ENCODE measurements around the gene SLC25A34.
"Not testable (repeated sequence)": the region's sequence is repeated elsewhere in the genome, so short reads cannot be mapped to it uniquely, and the experiment has no call there.

Gene SLC25A34

GRCh38 chr1:15736038-15736891 is at the start of gene SLC25A34:
Gene SLC25A34, plus strand, starts transcription at chr1:15736258. Its CDS starts 228 bp downstream, at chr1:15736486.
- no peak for DNase-seq (ENCODE audit: low read depth)

DNA sequence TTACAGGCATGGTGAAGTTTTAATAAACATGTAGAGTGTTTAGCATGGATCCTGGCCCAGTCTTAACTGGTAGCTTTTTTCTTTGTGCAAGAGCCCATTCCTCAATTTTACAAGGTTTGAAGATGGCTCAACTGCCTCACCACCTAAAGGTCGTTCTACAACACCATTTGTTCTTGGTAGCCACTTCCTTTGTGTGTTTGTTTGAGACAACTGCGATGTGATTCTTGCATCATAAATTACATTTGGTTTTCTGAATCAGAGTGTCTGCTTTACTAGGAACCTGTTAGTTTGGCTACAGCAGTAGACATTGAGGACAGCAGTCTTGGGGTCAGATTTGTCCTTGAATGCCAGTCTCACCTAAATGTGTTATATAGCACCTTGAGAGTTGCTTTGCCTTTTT is 48.6 kb upstream of the SLC25A34 start:
- no peak for DNase-seq (ENCODE audit: low read depth)

DNA sequence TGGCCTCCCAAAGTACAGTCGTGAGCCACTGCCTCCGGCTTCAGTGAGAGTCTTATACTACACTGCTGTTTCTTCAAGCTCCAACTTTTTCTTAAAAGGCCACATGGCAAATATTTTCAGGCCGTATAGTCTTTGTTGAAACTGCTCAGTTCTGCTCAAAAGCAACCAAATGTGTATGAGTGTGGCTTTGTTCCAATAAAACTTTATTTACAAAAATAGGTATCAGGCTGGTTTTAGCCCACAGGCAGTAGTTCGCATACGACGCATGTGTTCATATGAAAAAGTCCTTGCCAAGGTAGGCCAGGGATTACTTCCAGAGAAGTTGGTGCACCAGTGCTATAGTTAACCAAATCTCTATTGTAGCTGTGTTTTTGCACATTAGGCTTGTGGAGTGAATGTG is 45.7 kb upstream of the SLC25A34 start:
- DNase-seq (ENCODE audit: low read depth), result no peak

DNA sequence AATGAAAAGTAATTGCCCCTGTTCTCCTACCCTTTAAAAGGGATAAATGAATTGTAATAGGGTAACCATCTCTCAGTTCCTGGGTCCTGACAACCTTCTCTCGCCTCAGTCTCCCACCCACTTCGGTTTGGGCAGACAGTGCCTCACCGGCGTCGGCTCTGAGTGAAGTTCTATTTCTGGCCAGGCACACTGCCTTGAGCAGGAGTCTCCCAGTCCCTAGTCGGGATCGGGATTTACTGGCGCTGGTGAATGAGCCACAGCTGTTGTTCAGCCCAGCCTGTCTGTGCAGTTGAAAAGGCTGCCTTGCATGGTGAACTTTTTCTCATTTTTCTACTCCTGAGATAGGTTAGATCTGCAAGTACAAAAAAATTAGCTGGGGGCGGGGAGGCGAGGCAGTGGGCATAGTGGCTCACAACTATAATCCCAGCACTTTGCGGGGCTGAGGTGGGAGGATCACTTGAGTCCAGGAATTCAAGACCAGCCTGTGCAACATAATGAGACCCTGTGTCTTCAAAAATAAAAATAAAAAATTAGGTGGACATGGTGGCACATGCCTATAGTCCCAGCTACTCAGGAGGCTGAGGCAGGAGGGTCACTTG is 44.5 kb upstream of the SLC25A34 start:
- no peak for DNase-seq (ENCODE audit: low read depth)

DNA sequence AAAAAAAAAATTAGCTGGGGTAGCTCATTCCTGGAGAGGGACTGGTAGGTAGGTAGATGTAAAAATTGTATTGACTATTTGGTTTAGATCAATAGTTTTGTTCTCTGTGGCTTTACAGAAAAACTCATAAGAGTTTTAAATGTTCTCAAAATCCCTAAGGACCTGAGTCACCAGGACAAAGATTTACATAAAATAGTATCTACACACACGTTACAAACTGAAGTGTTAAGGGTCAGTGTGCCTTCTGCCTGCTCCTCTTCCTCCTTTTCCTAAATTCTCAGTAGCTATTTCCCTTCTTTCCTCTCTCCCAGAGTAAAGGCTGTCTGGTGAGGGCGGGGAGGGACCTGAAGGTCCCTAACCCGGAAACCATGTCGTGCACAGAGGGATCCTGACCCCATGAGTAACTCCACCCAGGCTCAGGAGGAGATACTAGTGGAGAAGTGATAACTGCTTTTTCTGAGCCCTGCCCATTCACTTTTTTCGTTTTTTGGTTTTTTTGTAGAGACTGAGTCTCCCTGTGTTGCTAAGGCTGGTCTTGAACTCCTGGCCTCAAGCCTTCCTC is 43.9 kb upstream of the SLC25A34 start:
- no peak for DNase-seq (ENCODE audit: low read depth)

- DNase-seq (ENCODE audit: low read depth), result no peak
Measured at GRCh38 chr1:15693371-15693770, 42.7 kb upstream of the SLC25A34 start.

DNA sequence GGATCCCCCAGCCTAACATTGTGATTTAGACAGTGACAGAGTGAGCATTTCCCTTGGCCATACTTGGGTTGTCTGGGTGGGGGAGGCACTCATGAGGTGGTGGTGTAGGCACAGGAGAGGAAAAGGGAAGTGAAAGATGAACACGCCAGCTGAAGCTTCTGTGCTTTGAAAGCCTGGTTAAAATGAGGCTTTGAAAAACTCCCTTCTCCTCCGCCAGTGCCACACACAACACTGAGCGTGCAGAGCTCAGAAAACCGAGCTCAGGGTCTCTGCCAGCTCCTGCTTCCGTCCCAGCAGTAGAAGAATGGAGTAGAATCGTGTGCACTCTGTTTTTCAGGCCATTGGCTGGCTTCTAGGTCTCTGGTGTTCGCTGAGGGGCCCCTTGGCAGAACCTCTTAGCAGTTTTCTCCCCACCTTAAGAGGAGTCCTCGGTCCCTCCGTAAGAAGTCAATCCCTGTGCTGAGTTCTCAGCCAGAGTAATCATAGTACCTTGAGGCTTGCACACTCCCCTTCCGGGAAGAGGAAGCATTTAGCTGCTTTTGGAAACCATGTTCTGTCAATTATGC is 39.0 kb upstream of the SLC25A34 start:
- peak; percentile 17 for DNase-seq (ENCODE audit: low read depth)

DNA sequence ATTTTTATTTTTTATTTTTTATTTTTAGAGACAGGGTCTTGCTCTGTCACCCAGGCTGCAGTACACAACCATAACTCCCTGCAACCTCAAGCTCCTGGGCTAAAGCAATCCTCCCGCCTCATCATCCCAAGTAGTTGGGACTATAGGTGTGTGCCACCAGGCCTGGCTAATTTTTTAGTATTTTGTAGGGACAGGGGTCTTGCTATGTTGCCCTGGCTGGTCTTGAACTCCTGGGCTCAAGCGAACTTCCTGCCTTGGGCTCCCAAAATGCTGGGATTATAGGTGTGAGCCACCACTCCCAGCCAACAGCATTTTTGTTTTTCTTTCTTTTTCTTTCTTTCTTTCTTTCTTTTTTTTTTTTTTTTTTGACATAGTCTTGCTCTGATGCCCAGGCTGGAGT is 37.9 kb upstream of the SLC25A34 start:
- DNase-seq (ENCODE audit: low read depth), result no peak

DNA sequence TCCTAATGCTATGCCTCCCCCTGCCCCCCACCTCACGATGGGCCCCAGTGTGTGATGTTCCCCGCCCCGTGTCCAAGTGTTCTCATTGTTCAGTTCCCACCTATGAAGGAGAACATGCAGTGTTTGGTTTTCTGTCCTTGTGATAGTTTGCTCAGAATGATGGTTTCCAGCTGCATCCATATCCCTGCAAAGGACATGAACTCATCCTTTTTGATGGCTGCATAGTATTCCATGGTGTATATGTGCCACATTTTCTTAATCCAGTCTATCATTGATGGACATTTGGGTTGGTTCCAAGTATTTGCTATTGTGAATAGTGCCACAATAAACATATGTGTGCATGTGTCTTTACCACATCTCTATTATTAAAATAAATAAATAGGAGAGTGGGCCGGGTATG is 36.7 kb upstream of the SLC25A34 start:
- not testable (repeated sequence) for DNase-seq (ENCODE audit: low read depth)

DNA sequence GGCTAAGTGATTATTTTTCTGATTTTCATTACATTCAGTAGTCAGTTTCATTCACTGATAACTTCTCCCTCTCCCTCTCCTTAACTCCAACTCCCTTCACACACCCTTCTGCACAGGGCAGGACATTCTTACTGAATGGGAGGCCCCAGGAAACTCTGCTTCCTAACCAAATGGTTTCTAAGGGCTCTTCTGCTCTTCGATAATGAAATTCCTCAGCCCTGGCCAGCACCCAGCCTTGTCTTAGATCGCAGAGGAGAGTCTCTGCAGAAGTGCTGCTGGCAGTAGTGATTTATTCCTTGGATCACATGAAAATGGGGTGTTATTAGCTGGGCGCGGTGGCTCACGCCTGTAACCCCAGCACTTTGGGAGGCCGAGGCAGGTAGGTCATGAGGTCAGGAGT is 35.5 kb upstream of the SLC25A34 start:
- DNase-seq (ENCODE audit: low read depth), result no peak

DNA sequence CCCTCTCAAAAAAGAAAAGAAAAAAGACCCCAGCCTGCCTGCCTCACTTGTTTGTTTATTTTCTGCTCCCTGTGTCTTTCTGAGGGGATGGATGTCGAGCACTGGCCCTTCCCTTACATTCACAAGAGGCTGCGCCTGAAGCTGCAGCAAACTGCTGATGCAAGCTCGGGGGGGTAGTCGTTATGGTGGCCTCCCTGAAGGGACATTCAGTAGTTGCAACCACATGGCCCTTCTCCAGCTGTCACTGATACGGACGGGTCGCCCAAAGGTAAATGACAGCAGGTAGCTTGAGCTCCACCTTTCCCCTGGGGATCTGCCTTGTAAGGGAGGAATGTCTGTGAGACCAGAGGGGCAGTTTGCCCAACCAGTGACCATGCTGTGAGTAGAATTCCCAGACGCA is 34.3 kb upstream of the SLC25A34 start:
- no peak for DNase-seq (ENCODE audit: low read depth)

DNA sequence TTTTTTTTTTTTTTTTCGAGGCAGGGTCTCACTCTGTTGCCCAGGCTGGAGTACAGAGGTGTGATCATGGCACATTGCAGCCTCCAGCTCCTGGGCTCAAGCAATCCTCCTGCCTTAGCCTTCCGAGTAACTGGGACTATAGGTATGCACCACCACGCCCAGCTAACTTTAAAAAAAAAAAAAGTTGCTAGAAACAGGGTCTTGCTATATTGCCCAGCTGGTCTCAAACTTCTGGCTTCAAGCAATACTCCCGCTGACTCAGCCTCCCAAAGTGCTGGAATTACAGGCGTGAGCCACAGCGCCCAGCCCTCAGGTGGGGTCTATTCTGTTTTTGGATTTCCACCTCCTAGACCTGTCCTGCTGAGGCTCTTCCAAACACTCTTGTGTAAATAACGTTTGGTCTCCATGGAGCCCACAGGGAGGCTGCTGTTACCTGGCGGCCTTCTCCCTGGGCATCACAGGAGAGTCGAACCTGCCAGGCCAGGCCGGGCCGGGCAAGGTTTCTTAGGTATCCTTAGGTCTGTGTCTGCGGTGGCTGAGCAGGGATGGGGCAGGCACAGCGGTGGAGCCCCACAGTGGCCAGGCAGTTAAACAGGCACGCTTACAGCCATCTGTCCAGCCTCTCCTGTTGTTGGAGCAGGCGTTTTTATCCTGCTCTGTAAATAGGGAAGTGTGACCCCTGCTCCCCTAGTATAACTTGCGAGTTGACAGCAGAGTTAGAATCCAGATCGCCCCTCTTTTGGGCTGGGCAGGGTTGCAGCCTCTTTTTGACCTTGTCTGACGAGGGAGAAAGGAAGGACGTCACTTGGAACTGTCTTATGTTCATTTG is 33.1 kb upstream of the SLC25A34 start:
- DNase-seq (ENCODE audit: low read depth), result no peak

DNA sequence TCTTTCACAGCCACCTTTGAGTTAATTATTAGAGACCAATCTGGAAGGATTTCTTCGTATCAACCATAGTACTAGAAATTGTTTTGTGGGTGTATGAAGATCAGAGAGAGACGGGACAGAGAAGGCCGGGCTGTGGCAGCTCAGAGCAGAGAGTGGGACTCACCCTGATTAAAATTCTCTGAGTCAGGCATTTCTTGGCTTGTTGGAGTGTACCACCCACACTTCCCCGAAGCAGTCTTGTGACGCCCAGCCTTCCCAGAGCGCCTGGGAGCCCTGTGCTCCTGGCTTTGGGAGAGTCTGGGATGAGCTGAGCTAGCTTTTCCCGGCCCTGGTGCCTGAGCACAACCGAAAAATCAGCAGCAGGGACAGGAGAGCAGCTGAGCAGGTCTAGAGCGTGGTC is 32.5 kb upstream of the SLC25A34 start:
- DNase-seq (ENCODE audit: low read depth), result no peak

DNA sequence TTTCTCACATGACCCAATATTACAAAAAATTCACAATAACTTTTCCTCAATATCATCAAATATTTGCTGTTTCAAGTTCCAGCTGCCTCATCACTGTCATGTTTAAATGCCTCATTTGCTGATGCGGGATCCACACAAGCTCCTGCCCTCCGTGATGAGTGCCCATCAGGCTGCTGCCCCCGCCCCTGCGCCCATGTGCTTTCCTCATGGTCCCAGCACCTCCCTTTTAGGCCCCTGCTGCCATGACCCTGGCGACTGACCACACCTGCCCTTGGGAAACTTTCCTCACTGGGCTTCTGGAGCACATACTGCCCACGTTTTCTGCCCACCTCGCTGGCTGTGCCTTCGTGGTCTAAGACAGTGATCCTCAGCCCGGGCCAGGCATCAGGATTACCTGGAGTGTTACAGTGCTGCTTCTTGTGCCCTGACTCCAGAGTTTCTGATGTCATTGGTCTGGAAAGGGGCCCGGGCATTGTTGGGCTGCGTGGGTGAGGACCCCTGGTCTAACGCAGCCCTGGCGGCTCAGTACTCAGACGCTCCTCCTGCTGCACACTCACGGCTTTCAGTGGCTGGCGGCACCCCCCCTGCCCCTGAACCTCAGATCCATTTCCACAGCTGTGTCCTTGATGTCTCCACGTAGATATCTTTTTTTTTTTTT is 31.4 kb upstream of the SLC25A34 start:
- no peak for DNase-seq (ENCODE audit: low read depth)

- no peak for DNase-seq (ENCODE audit: low read depth)
Measured at GRCh38 chr1:15705184-15705566, 30.9 kb upstream of the SLC25A34 start.

GRCh38 chr1:15706751-15707150 is 29.3 kb upstream of the SLC25A34 start:
- no peak for DNase-seq (ENCODE audit: low read depth)

GRCh38 chr1:15707239-15707925 is 28.7 kb upstream of the SLC25A34 start:
- no peak for DNase-seq (ENCODE audit: low read depth)

DNA sequence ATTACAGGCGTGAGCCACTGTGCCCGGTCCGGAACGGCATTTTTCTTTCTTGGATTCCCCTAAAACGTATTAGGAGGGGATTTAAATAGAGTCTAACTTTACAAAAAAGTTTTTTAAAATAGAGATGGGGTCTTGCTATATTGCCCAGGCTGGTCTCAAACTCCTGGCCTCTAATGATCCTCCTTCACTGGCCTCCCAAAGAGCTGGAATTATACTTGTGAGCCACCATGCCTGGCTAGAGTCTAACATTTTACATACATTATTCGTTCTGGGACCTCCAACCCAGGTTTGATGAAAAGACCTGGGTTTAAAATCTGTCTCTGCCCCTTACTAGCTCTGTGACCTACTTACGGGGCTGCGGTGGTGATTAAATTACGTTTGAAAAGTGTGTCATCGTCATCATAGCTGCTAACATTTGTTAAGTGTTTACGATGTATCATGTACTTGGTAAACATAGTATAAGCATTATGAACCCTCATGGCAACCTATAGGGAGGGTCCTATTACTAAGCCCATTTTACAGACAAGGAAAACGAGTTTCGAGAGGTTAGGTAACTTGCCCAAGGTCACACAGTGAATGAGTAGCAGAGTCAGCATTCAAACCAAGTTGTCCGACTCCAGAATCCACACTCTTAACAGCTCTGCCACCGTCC is 27.4 kb upstream of the SLC25A34 start:
- no peak for DNase-seq (ENCODE audit: low read depth)

DNA sequence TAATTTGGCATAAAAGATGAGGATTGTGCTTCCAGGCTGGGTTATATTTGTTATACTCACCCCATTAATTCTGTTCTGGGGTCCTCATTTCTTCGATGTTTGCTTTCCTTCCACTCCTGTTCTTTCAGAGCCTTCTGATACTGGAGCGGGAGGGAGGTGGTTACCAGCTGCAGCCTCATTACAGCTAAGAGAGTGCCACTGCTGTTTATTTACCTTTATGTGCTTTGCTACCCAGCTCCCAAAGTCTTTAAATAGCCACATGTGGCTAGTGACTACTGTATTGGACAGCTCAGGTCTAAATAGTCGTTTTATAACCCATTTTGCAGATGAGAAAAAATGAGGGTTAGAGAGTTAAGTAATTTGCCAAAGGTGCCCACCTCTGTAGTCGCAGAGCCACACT is 26.8 kb upstream of the SLC25A34 start:
- DNase-seq (ENCODE audit: low read depth), result no peak

GRCh38 chr1:15712168-15712567 is 23.9 kb upstream of the SLC25A34 start:
- DNase-seq (ENCODE audit: low read depth), result no peak
